Tibial nerve (tissue), 4 donors: ENCODE data around the gene DGCR8. TPM values are rescaled to one million over a fixed set of nuclear protein-coding genes. Genes with fewer than 3 reads are reported as not detected.
"Not testable (repeated sequence)": the region's sequence is repeated elsewhere in the genome, so short reads cannot be mapped to it uniquely, and the experiment has no call there.

Experiments
- DNase-seq, 2 donors: peaks; one replicate each; pipeline ENCODE4 v3.0.0-alpha.2; 2019; ENCODE audit warnings: low spot score in 2 of 2
- H3K27ac ChIP-seq, 4 donors: fragments of 200-600 bp; sonication (generic) in 3 of 4; one replicate each; pipeline ENCODE4 v1.5.1; 2017 to 2019; ENCODE audit warnings: mild to moderate bottlenecking in 1 of 4
- H3K27me3 ChIP-seq, 2 donors: fragments of 200-600 bp; sonication (generic) in 1 of 2; one replicate each; pipeline versions ENCODE4 v1.5.1 to v1.6.0; 2017 to 2019
- H3K36me3 ChIP-seq, 3 donors: fragments of 200-600 bp; sonication (generic); one replicate each; pipeline ENCODE4 v1.5.1; 2018 to 2019
- H3K4me1 ChIP-seq, 4 donors: fragments of 200-600 bp; sonication (generic) in 3 of 4; one replicate each; pipeline ENCODE4 v1.5.1; 2017 to 2019
- H3K4me3 ChIP-seq, 4 donors: fragments of 200-600 bp; sonication (generic) in 3 of 4; one replicate each; pipeline ENCODE4 v1.5.1; 2017 to 2019; ENCODE audit warnings: mild to moderate bottlenecking in 1 of 4, moderate library complexity in 1 of 4
- H3K9me3 ChIP-seq, 4 donors: fragments of 200-600 bp; sonication (generic) in 3 of 4; one replicate each; pipeline ENCODE4 v1.5.1; 2017 to 2019
- CTCF ChIP-seq, 5 experiments: fragments of 200-600 bp in 3 of 5; fragments of 450-650 bp in 2 of 5; sonication (generic) in 3 of 5; IDR thresholded peaks; one replicate each; pipeline ENCODE4 v1.5.1; 2016 to 2019; ENCODE audit warnings: antibody characterized with exemption in 5 of 5, mild to moderate bottlenecking in 3 of 5, moderate library complexity in 2 of 5
- EP300 ChIP-seq, 2 donors: sonication (generic); formaldehyde crosslinking; IDR thresholded peaks; one replicate each; pipeline ENCODE4 v1.6.1; 2017; ENCODE audit warnings: antibody characterized with exemption in 2 of 2, mild to moderate bottlenecking in 1 of 2
- POLR2A ChIP-seq, 2 donors: fragments of 450-650 bp; IDR thresholded peaks; one replicate each; pipeline ENCODE4 v1.6.1; 2017; ENCODE audit warnings: antibody characterized with exemption in 2 of 2, mild to moderate bottlenecking in 2 of 2, moderate library complexity in 2 of 2
- WGBS, 2 donors: methylation state at CpG; one replicate each; pipeline ENCODE4 v1.1.5; 2018; 5-methylcytosine and 5-hydroxymethylcytosine counted together
- total RNA-seq, 4 donors: library from RNA; depleted of rRNA; stranded (reverse); fragments of >200 nt; gene quantifications; one replicate each; pipeline ENCODE4 v1.1.0, GENCODE V29; 2016

DGCR8 gene
- total RNA-seq, 4 donors from 2014 or later: 23.0 to 35.1 (median 26.0) TPM

GRCh38 chr22:20156611-20157429, 76.8 kb downstream of the DGCR8 start:
- H3K27me3 ChIP-seq: peaks cover 0 to 43% of the 10 kb centered on the region in 2 donors
- 34 to 50% methylated on average over 13 to 15 of the region's 17 CpGs for WGBS, 2 donors

GRCh38 chr22:20157430-20158183, 77.6 kb downstream of the DGCR8 start:
- Histone ChIP-seq H3K27me3 (peaks cover 0 to 43% of the 10 kb centered on the region in 2 donors), H3K4me1 (peaks cover 0 to 20% (median 6%) of the 10 kb centered on the region in 4 donors), H3K4me3 (no peak overlapping the region), H3K27ac (no peak overlapping the region), H3K9me3 (no peaks in the 10 kb centered on the region), H3K36me3 (no peaks in the 10 kb centered on the region)
- DNase-seq: no peak
- 65 to 68% methylated on average over 10 to 11 of the region's 15 CpGs for WGBS, 2 donors
- TF ChIP-seq EP300 (IDR thresholded peaks at IDR 0.05) (no peak), CTCF (IDR thresholded peaks at IDR 0.05) (no peak), POLR2A (IDR thresholded peaks at IDR 0.05) (no peak)

More at GRCh38 chr22:20156611-20157429, 76.8 kb downstream of the DGCR8 start:
- H3K4me1 ChIP-seq: peaks cover 0 to 20% (median 6%) of the 10 kb centered on the region in 4 donors
- H3K9me3 ChIP-seq: no peaks in the 10 kb centered on the region
- TF ChIP-seq CTCF (IDR thresholded peaks at IDR 0.05) (peak; percentile 98 to 100 (median 99)), POLR2A (IDR thresholded peaks at IDR 0.05) (no peak)
- no peak overlapping the region for H3K27ac ChIP-seq
- peak; percentile 84 to 92 for DNase-seq
- H3K36me3 ChIP-seq: no peaks in the 10 kb centered on the region
- H3K4me3 ChIP-seq: no peak overlapping the region

GRCh38 chr22:20158391-20159036, 78.5 kb downstream of the DGCR8 start:
- Histone ChIP-seq H3K36me3 (no peaks in the 10 kb centered on the region), H3K27me3 (peaks cover 0 to 43% of the 10 kb centered on the region in 2 donors), H3K4me3 (no peak overlapping the region), H3K9me3 (no peaks in the 10 kb centered on the region), H3K4me1 (peaks cover 0 to 20% (median 6%) of the 10 kb centered on the region in 4 donors), H3K27ac (no peak overlapping the region)
- 69 to 80% methylated on average over 12 to 15 of the region's 15 CpGs for WGBS, 2 donors
- TF ChIP-seq POLR2A (IDR thresholded peaks at IDR 0.05) (no peak), CTCF (IDR thresholded peaks at IDR 0.05) (no peak), EP300 (IDR thresholded peaks at IDR 0.05) (no peak)
- DNase-seq: no peak

GRCh38 chr22:20159076-20159475, 79.0 kb downstream of the DGCR8 start:
- Histone ChIP-seq H3K27ac (no peak overlapping the region), H3K9me3 (no peaks in the 10 kb centered on the region), H3K36me3 (no peaks in the 10 kb centered on the region), H3K4me1 (peaks cover 0 to 17% (median 6%) of the 10 kb centered on the region in 4 donors), H3K27me3 (peaks cover 0 to 37% of the 10 kb centered on the region in 2 donors), H3K4me3 (no peak overlapping the region)
- 37 to 53% methylated on average over 9 of the region's 9 CpGs for WGBS, 2 donors
- DNase-seq: no peak
- TF ChIP-seq CTCF (IDR thresholded peaks at IDR 0.05) (no peak), EP300 (IDR thresholded peaks at IDR 0.05) (no peak), POLR2A (IDR thresholded peaks at IDR 0.05) (no peak)

GRCh38 chr22:20159531-20159930, 79.5 kb downstream of the DGCR8 start:
- H3K36me3 ChIP-seq, H3K27ac ChIP-seq, H3K9me3 ChIP-seq, H3K4me3 ChIP-seq, DNase-seq: not testable (repeated sequence)
- peaks cover 0 to 13% (median 5%) of the 10 kb centered on the region in 4 donors for H3K4me1 ChIP-seq
- WGBS, 2 donors: 62 to 67% methylated on average over 9 to 11 of the region's 14 CpGs
- H3K27me3 ChIP-seq: peaks cover 0 to 33% of the 10 kb centered on the region in 2 donors
